OCI-LY1 (cell line): ENCODE data around the gene FBXO28.

ENCODE experiments used
- CTCF ChIP-seq: fragments of 200-600 bp; sonication (generic), shearing (Covaris generic); IDR thresholded peaks from 2 replicates; pipeline ENCODE4 v1.5.1; 2017; ENCODE audit warnings: mild to moderate bottlenecking, antibody characterized with exemption, low read length, moderate library complexity, mixed read lengths
- EZH2 ChIP-seq: fragments of 200-600 bp; sonication (generic), shearing (Covaris generic); IDR thresholded peaks from 2 replicates; pipeline ENCODE4 v1.8.0; 2017; ENCODE audit warnings: borderline replicate concordance, mixed run types, mild to moderate bottlenecking, antibody characterized with exemption, low read length, moderate library complexity, mixed read lengths

- TF ChIP-seq EZH2: no peak
- TF ChIP-seq CTCF: no peak
Measured at GRCh38 chr1:224067207-224067606, 46.7 kb upstream of the FBXO28 start.
